ENCODE measurements around the gene APLP1. TPM values are rescaled to one million over a fixed set of nuclear protein-coding genes. Genes with fewer than 3 reads are reported as not detected.

The APLP1 gene
- total RNA-seq, 1 experiment from 2014 or later = 15.5 TPM

GRCh38 chr19:35901055-35901644 is 32.8 kb downstream of the APLP1 start:
- Mint-ChIP-seq H3K4me1 (peaks cover 18% of the 10 kb centered on the region), H3K9me3 (no peaks in the 10 kb centered on the region), H3K27me3 (ENCODE audit: low read depth) (peaks cover 18% of the 10 kb centered on the region), H3K4me3 (peak overlapping the region; percentile 93), H3K36me3 (peaks cover 9% of the 10 kb centered on the region), H3K27ac (no peak overlapping the region)
- no peak for ATAC-seq
- POLR2A ChIA-PET = interaction anchor here (0.6 kb wide), 1 partner anchor 267 kb away, joined by 4 read pairs; no protein-coding TSS in a partner anchor
- TF ChIP-seq E2F4 (CRISPR knock-in tag; IDR thresholded peaks at IDR 0.05; ENCODE audit: borderline replicate concordance, low read depth) = no peak
- CTCF ChIA-PET = interaction anchor here (0.7 to 1.3 kb wide), 3 partner anchors 76 to 153 kb away, joined by 3 to 4 read pairs (median 3); partner anchors contain the start of gene LIN37
- DNase-seq (ENCODE audit: low spot score) = no peak

GRCh38 chr19:35901854-35902661 is 33.7 kb downstream of the APLP1 start, which contains the start of gene HCST:
Gene HCST, plus strand, starts transcription at chr19:35902529. Its CDS starts 65 bp downstream, at chr19:35902594.
- Mint-ChIP-seq H3K27me3 (ENCODE audit: low read depth) (peaks cover 18% of the 10 kb centered on the region), H3K9me3 (no peaks in the 10 kb centered on the region), H3K36me3 (peaks cover 4% of the 10 kb centered on the region), H3K27ac (peak within 1 kb of the TSS; percentile 93), H3K4me1 (peaks cover 20% of the 10 kb centered on the region), H3K4me3 (peak within 1 kb of the TSS; percentile 93)
- ATAC-seq (no peak), DNase-seq (ENCODE audit: low spot score) (no peak)
- CTCF ChIA-PET = interaction anchor here (1.2 kb wide), 1 partner anchor 92 kb away, joined by 3 read pairs; no protein-coding TSS in a partner anchor
- POLR2A ChIA-PET = no interaction called here
- TF ChIP-seq ZSCAN18 (CRISPR knock-in tag; IDR thresholded peaks at IDR 0.05) (no peak), TCF7 (CRISPR knock-in tag; IDR thresholded peaks at IDR 0.05; ENCODE audit: low read depth) (no peak), CDX4 (CRISPR knock-in tag; IDR thresholded peaks at IDR 0.05; ENCODE audit: borderline replicate concordance) (no peak), NR1H2 (CRISPR knock-in tag; IDR thresholded peaks at IDR 0.05) (no peak), TEAD1 (CRISPR knock-in tag; IDR thresholded peaks at IDR 0.05) (no peak), GABPB1 (CRISPR knock-in tag; IDR thresholded peaks at IDR 0.05) (no peak), ATF1 (CRISPR knock-in tag; IDR thresholded peaks at IDR 0.05) (no peak), ZNF232 (CRISPR knock-in tag; IDR thresholded peaks at IDR 0.05) (no peak), FOXP1 (CRISPR knock-in tag; IDR thresholded peaks at IDR 0.05; ENCODE audit: borderline replicate concordance) (no peak), MLX (CRISPR knock-in tag; IDR thresholded peaks at IDR 0.05) (no peak), GRHL2 (CRISPR knock-in tag; IDR thresholded peaks at IDR 0.05; ENCODE audit: insufficient replicate concordance, severe bottlenecking) (no peak), AR (CRISPR knock-in tag; IDR thresholded peaks at IDR 0.05) (no peak), ETV6 (CRISPR knock-in tag; IDR thresholded peaks at IDR 0.05) (no peak), TP53 (CRISPR knock-in tag; IDR thresholded peaks at IDR 0.05) (no peak), MYBL2 (CRISPR knock-in tag; IDR thresholded peaks at IDR 0.05) (no peak), CTCF (IDR thresholded peaks at IDR 0.05) (no peak), SMAD4 (CRISPR knock-in tag; IDR thresholded peaks at IDR 0.05) (no peak), MXD4 (CRISPR knock-in tag; IDR thresholded peaks at IDR 0.05; ENCODE audit: borderline replicate concordance) (no peak), AFF4 (CRISPR knock-in tag; IDR thresholded peaks at IDR 0.05; ENCODE audit: borderline replicate concordance) (no peak)

All from WTC11 (cell line).